Left ventricle myocardium inferior (tissue), 1 donor: ENCODE data around the gene MARCHF2. TPM values are rescaled to one million over a fixed set of nuclear protein-coding genes. Genes with fewer than 3 reads are reported as not detected.

ENCODE experiments used
- DNase-seq: peaks from one replicate; pipeline ENCODE4 v3.0.0-alpha.2; 2020
- H3K27ac ChIP-seq: fragments of 200-600 bp; replicated peaks from 2 replicates; pipeline ENCODE4 v1.8.0; 2021
- H3K27me3 ChIP-seq: fragments of 200-600 bp; 2 replicates; pipeline ENCODE4 v1.8.0; 2021; ENCODE audit warnings: low read depth
- H3K36me3 ChIP-seq: fragments of 200-600 bp; 2 replicates; pipeline ENCODE4 v1.8.0; 2021
- H3K4me1 ChIP-seq: fragments of 200-600 bp; 2 replicates; pipeline ENCODE4 v1.8.0; 2021
- H3K4me3 ChIP-seq: fragments of 200-600 bp; 2 replicates; pipeline ENCODE4 v1.8.0; 2021; ENCODE audit warnings: mild to moderate bottlenecking, moderate library complexity
- H3K9me3 ChIP-seq: fragments of 200-600 bp; replicated peaks from 2 replicates; pipeline ENCODE4 v1.8.0; 2021
- intact Hi-C: fragments of 100-400 bp; cut with micrococcal nuclease; formaldehyde crosslinking; loops from one replicate; pipeline ENCODE4 v1.11.0; 2022
- total RNA-seq: library from RNA; stranded (reverse); fragmentation: NEBNext Ultra II Directional; extraction: Animal tissue kit (Norgen Biotek cat#: 25700); gene quantifications from one replicate; pipeline ENCODE4 v1.2.1, GENCODE V29; 2021
- TF ChIP-seq, protein P1 (sequence below): fragments of 200-600 bp; IDR thresholded peaks from 2 replicates; pipeline ENCODE4 v1.8.0; 2021; ENCODE audit warnings: antibody characterized with exemption, mild to moderate bottlenecking, borderline replicate concordance
- donor health status: DM: no; HTN: yes; CAD: no; lungs with severe emphysema.

MARCHF2 gene
- total RNA-seq, 1 donor from 2014 or later = 109 TPM

- TF ChIP-seq, protein P1, sequence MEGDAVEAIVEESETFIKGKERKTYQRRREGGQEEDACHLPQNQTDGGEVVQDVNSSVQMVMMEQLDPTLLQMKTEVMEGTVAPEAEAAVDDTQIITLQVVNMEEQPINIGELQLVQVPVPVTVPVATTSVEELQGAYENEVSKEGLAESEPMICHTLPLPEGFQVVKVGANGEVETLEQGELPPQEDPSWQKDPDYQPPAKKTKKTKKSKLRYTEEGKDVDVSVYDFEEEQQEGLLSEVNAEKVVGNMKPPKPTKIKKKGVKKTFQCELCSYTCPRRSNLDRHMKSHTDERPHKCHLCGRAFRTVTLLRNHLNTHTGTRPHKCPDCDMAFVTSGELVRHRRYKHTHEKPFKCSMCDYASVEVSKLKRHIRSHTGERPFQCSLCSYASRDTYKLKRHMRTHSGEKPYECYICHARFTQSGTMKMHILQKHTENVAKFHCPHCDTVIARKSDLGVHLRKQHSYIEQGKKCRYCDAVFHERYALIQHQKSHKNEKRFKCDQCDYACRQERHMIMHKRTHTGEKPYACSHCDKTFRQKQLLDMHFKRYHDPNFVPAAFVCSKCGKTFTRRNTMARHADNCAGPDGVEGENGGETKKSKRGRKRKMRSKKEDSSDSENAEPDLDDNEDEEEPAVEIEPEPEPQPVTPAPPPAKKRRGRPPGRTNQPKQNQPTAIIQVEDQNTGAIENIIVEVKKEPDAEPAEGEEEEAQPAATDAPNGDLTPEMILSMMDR = no peak
- Histone ChIP-seq H3K27me3 (no peaks in the 10 kb centered on the region), H3K27ac (peak overlapping the region; percentile 60), H3K4me3 (peak overlapping the region; percentile 22), H3K4me1 (peaks cover 89% of the 10 kb centered on the region), H3K9me3 (no peaks in the 10 kb centered on the region), H3K36me3 (peaks cover 39% of the 10 kb centered on the region)
- intact Hi-C loops = no loop called here
- DNase-seq = no peak
These were observed 46.6 kb downstream of the MARCHF2 start for GRCh38 chr19:8459520-8460270.

DNA sequence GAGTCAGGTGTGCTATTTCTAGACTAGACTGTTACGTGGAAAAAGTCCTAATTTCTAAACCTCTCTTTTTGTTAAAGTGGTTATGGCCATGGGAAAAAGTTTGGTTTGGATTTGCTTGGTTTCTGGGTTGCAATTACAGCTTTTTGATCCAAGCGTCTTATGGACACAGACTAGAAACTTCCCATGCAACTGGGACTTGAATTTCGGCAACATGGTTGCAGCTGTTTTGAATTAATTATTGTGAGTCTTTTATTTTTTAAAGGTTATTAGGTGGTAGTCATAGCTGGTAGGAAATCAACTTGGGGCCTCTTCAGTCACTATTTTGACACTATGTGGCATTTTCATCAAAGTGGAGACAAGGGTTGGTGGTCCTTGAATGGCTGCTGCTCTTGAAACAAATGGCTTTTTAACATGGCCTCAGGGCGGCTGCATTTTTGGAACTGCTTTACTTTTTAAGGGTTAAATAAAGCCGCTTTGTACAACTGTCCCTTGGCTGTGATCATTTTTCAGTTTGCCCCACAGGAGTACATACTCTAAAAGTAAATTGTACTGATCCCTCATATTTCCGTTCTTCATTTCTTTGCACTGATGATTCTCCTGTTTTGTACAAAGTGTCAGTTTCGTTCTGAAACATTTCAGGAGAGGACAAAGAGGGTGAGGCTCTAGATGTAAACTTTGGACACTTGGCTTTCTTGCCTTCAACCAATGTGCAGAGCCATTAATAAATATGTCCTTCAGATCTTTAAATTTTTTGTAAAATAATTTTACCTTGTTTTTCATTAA, 47.6 kb downstream of the MARCHF2 start:
- TF ChIP-seq, protein P1 = no peak
- Histone ChIP-seq H3K9me3 (no peaks in the 10 kb centered on the region), H3K4me1 (peaks cover 79% of the 10 kb centered on the region), H3K27ac (peak overlapping the region; percentile 60), H3K4me3 (peak overlapping the region; percentile 22), H3K36me3 (peaks cover 45% of the 10 kb centered on the region), H3K27me3 (no peaks in the 10 kb centered on the region)
- intact Hi-C loops = no loop called here
- DNase-seq = no peak

GRCh38 chr19:8461376-8461775, 48.3 kb downstream of the MARCHF2 start:
- H3K27me3 ChIP-seq = no peaks in the 10 kb centered on the region
- intact Hi-C loops = no loop called here
- no peaks in the 10 kb centered on the region for H3K9me3 ChIP-seq
- peak overlapping the region; percentile 60 for H3K27ac ChIP-seq
- TF ChIP-seq, protein P1 = no peak
- no peak overlapping the region for H3K4me3 ChIP-seq
- DNase-seq = no peak
- peaks cover 72% of the 10 kb centered on the region for H3K4me1 ChIP-seq
- H3K36me3 ChIP-seq = peaks cover 45% of the 10 kb centered on the region

- Histone ChIP-seq H3K36me3 (peaks cover 45% of the 10 kb centered on the region), H3K27me3 (no peaks in the 10 kb centered on the region), H3K27ac (peak overlapping the region; percentile 60), H3K9me3 (no peaks in the 10 kb centered on the region), H3K4me3 (no peak overlapping the region), H3K4me1 (peaks cover 67% of the 10 kb centered on the region)
- intact Hi-C loops = no loop called here
- TF ChIP-seq, protein P1 = no peak
- DNase-seq = no peak
These were observed 48.8 kb downstream of the MARCHF2 start for GRCh38 chr19:8461891-8462290.

GRCh38 chr19:8462571-8462970, 49.5 kb downstream of the MARCHF2 start:
- TF ChIP-seq, protein P1 = no peak
- no peak for DNase-seq
- Histone ChIP-seq H3K4me1 (peaks cover 61% of the 10 kb centered on the region), H3K4me3 (no peak overlapping the region), H3K27ac (no peak overlapping the region), H3K36me3 (peaks cover 45% of the 10 kb centered on the region), H3K9me3 (no peaks in the 10 kb centered on the region), H3K27me3 (no peaks in the 10 kb centered on the region)
- intact Hi-C loops = no loop called here
